ENCODE results near the gene PRR12. TPM values are rescaled to one million over a fixed set of nuclear protein-coding genes. Genes with fewer than 3 reads are reported as not detected.

Gene PRR12
- total RNA-seq, 1 donor from 2014 or later, result 64.5 TPM

- Mint-ChIP-seq H3K9me3 (ENCODE audit: low read depth) (no peaks in the 10 kb centered on the region), H3K36me3 (ENCODE audit: insufficient read depth) (peaks cover 1% of the 10 kb centered on the region), H3K4me1 (ENCODE audit: low read depth) (peaks cover 41% of the 10 kb centered on the region), H3K27me3 (peaks cover 33% of the 10 kb centered on the region), H3K27ac (peak overlapping the region; percentile 88), H3K4me3 (ENCODE audit: low read depth) (peak overlapping the region; percentile 98)
- DNase-seq (ENCODE audit: low spot score, unreplicated experiment), result no peak
- TF ChIP-seq CTCF (IDR thresholded peaks at IDR 0.05; ENCODE audit: unreplicated experiment), result no peak
These were observed 48.6 kb downstream of the PRR12 start for GRCh38 chr19:49639401-49640112.

GRCh38 chr19:49640113-49640898, 49.3 kb downstream of the PRR12 start, which contains the start of gene RRAS:
Gene RRAS (minus strand): TSS chr19:49640143. CDS start chr19:49640098, 45 bp downstream.
- peak within 1 kb of the TSS; percentile 98 for H3K4me3 Mint-ChIP-seq (ENCODE audit: low read depth)

DNA sequence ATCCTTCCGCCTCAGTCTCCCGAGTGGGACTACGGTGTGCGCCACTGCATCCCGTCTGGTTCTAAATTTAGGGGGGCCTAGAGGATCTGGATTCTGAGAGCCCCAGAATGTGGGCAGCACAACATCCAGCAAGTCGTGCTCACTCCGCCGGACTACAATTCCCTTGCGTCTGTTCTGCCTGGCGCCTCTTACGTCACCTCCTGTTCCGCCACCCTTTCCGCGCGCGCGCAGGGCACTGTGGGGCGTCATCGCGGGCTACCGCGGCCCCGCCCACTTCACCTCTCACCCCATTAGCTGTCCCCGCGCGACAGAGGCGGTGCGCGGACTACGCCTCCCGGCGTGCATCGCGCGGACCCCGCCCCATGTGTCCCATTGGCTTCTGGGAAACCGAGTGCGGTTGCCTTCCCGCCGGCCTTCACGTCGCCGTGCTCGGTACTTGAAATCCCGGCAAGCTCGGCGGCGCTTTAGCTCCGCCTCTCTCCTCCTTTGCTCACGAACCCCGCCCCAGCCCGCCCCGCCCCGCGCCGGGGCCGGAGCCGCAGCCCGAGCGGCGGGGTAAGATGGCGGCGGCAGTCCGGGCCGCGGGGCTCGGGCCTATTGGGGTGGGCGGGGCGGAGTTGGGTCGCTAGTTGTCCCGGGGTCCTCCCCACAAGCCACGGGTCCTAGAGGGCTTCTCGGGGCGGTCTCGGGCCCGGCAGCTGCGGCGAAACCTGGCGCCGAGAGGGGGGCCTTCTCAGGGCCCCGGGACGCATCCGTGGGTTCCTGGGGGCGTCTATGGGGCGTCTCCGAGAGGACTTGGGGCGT, 50.9 kb downstream of the PRR12 start, which contains the start of gene SCAF1:
SCAF1 (plus strand) TSS at position 522 of the 804 bp plus-strand sequence. CDS start 2,818 bp downstream, outside the sequence.
- H3K4me1 Mint-ChIP-seq (ENCODE audit: low read depth), result peaks cover 38% of the 10 kb centered on the region
- H3K9me3 Mint-ChIP-seq (ENCODE audit: low read depth), result no peaks in the 10 kb centered on the region
- TF ChIP-seq CTCF (IDR thresholded peaks at IDR 0.05; ENCODE audit: unreplicated experiment), result no peak

More at GRCh38 chr19:49640113-49640898, 49.3 kb downstream of the PRR12 start, which contains the start of gene RRAS:
- DNase-seq (ENCODE audit: low spot score, unreplicated experiment), result peak; percentile 98
- Mint-ChIP-seq H3K27me3 (peaks cover 30% of the 10 kb centered on the region), H3K27ac (peak within 1 kb of the TSS; percentile 100), H3K4me1 (ENCODE audit: low read depth) (peaks cover 41% of the 10 kb centered on the region), H3K36me3 (ENCODE audit: insufficient read depth) (peaks cover 1% of the 10 kb centered on the region), H3K9me3 (ENCODE audit: low read depth) (no peaks in the 10 kb centered on the region)
- TF ChIP-seq CTCF (IDR thresholded peaks at IDR 0.05; ENCODE audit: unreplicated experiment), result no peak

GRCh38 chr19:49642492-49643035, 51.6 kb downstream of the PRR12 start:
- no peak for TF ChIP-seq CTCF (IDR thresholded peaks at IDR 0.05; ENCODE audit: unreplicated experiment)
- H3K4me1 Mint-ChIP-seq (ENCODE audit: low read depth), result peaks cover 38% of the 10 kb centered on the region
- H3K27me3 Mint-ChIP-seq, result peaks cover 18% of the 10 kb centered on the region
- no peaks in the 10 kb centered on the region for H3K9me3 Mint-ChIP-seq (ENCODE audit: low read depth)
- H3K27ac Mint-ChIP-seq, result peak overlapping the region; percentile 98
- peaks cover 5% of the 10 kb centered on the region for H3K36me3 Mint-ChIP-seq (ENCODE audit: insufficient read depth)
- peak overlapping the region; percentile 98 for H3K4me3 Mint-ChIP-seq (ENCODE audit: low read depth)
- DNase-seq (ENCODE audit: low spot score, unreplicated experiment), result no peak

More for the DNA sequence above, 50.9 kb downstream of the PRR12 start, which contains the start of gene SCAF1:
- Mint-ChIP-seq H3K27me3 (peaks cover 20% of the 10 kb centered on the region), H3K36me3 (ENCODE audit: insufficient read depth) (peaks cover 4% of the 10 kb centered on the region), H3K4me3 (ENCODE audit: low read depth) (peak within 1 kb of the TSS; percentile 98), H3K27ac (peak within 1 kb of the TSS; percentile 100)
- DNase-seq (ENCODE audit: low spot score, unreplicated experiment), result peak; percentile 99
